A172 (cell line): Measurements from ENCODE around the gene NT5M. TPM values are rescaled to one million over a fixed set of nuclear protein-coding genes. Genes with fewer than 3 reads are reported as not detected.
"Not testable (repeated sequence)": the region's sequence is repeated elsewhere in the genome, so short reads cannot be mapped to it uniquely, and the experiment has no call there.

Experiments
- DNase-seq: peaks from one replicate; pipeline ENCODE4 v3.0.0-alpha.2; 2015; ENCODE audit warnings: low spot score
- total RNA-seq: library from RNA; depleted of rRNA; stranded (reverse); fragments of >200 nt; shearing (Covaris generic); gene quantifications from 2 replicates; pipeline ENCODE4 v1.2.3, GENCODE V29; 2014

Gene NT5M
- total RNA-seq, 1 experiment from 2014 or later: 12.7 TPM

- no peak for DNase-seq
Observed at GRCh38 chr17:17375841-17376240, 72.7 kb downstream of the NT5M start.

DNA sequence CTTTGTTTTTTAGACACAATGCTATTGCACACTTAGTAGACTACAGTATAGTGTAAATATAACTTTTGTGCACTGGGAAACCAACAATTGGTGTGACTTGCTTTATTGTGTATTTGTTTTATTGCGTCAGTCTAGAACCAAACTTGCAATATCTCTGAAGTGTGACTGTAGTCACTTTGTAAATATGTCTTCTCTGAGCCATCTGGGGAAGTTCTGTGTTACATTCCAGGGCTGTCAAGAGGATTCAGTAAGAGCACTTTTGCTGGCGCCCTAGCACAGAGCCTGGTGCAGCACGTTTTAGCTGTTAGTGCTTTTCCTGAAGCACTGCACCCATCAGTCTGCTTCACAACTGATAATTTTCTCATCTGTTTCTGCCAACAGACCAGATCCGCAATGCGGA is 73.2 kb downstream of the NT5M start:
- DNase-seq: no peak

- no peak for DNase-seq
Observed at GRCh38 chr17:17377071-17377967, 74.1 kb downstream of the NT5M start.

- DNase-seq: no peak
Observed at GRCh38 chr17:17379197-17379991, 76.2 kb downstream of the NT5M start.

DNA sequence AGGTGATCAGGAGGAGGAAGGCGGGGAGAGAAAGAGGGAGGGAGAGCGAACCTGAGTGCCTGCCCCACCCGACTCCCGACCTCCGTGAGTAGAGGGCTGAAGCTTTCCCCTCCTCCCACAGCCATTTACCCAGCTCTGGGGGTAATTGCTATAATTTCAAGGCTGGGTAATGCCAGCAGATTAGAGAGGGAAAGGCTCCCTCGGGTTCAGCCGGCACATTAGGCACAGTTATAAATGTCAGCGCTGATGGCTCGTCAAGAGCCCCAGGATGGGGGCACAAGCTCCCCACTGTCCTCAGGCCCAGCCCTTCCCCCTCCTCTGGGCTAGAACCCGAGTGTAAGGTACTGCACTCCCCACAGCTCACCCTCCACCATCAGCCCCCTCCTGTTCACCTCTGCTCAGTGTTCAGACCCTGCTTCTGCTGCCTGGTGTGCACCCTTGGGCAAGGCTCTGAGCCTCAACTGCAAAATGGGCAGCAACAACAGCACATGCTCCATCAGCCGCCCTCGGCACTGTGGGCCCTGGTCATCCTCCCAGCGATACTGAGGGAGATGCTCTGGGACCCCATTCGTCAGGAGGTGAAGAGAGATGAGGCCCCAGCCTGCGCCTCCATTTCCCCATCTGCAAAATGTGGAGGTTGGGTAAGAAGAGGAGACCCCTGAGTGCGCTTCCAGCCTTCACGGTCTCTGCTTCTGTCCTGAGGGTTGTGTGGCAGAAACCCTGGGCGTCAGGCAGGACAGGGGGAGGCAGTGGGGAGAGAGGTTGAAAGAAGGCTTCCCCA is 77.2 kb downstream of the NT5M start:
- no peak for DNase-seq

DNA sequence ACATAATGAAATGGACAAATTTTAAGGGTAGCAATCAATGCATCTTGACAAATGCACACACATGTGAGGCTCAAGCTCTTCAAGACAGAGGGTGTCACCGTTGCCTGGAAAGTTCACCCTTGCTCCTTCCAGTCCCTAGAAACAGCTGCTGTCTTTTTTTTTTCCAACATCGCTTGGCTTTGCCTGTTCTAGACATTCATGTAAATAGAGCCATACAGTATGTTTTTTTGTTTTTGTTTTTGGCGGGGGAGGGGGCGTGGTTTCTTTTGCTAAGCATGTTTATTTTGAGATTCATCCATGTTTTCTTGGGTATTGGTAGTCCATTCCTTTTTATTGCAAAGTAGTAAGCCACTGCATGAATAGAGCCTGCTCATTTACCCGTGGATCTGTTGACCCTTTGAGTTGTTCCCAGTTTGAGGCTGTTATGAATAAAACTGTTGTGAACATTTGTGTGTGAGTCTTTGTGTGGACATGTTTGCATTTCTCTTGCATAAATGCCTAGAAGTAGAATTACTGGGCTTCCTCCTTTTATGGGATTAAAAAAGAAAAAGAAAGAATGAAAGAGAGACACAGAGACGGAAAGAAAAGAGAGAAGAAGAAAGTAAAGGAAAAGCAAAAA is 78.4 kb downstream of the NT5M start:
- no peak for DNase-seq

DNA sequence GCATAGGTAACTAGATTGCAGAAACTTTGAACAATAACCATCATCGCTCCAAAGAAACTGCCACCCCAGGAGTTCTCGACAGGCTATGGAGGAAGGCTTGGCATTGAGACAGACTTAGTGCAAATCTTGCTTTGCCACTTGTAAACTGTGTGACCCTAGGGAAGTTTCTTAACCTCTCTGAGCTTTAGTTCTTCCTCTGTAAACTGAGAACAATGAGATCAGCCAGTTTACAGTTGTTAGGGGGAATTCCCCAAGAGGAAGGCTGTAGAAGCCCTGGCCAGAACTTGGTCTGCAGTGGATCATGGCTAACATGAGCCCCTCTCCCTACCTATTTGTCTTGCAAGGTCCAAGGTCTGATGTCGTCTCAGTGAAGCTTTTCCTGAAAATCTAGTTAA is 78.9 kb downstream of the NT5M start:
- no peak for DNase-seq

GRCh38 chr17:17382971-17383370 is 79.8 kb downstream of the NT5M start:
- no peak for DNase-seq

DNA sequence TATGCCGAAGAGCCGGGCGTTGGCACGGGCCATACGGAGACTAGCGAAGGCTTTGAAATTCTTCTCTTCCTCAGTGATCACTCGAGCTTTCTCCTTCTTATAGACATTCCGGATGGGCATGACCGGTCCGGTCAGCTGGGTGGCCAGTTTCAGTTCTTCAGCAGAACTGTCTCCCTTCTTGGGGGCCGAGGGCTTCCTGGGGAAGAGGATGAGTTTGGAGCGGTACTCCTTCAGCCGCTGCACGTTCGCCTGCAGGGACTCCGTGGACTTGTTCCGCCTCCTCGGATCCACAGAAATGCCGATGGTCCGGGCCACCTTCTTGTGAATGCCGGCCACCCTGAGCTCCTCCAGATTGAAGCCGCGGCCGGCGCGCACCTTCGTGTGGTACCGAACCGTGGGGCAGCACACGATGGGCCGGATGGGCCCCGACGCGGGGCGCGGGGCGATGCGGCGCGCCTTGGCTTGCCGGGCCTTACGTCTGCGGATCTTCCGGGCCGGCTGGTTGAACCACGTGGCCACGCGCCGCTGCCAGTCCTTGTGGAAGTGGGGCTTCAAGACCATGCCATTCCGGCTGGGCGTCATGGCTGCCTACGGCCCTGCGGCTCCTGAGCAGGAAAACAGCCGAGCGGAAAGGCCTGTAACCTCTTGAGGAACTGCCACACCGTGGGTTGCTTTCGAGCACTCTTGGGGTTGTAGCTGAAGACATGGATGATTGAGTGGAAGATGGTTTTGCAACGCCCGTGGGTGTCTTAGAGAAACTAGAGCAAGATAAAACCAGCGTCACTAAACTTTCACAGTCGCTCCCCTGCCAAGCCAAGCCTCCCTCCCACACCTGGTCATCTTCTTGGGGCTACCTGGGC is 80.5 kb downstream of the NT5M start:
- DNase-seq: not testable (repeated sequence)

DNA sequence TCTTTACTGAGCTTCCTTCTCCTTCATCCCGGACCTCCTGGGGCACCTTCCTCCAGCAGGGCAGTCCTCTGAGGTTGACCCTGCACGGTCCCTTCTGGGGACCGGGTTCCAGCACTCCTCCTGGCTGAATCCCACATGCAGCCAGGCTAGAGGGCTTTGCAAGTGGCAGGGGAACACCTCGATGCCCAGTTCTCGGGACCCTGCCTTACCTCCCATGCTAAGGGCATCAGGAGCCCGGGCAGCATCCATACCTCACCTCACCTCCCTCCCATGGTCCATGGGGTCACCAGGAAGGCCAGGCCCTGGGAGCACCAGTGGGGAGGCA is 81.1 kb downstream of the NT5M start:
- no peak for DNase-seq

- no peak for DNase-seq
Observed at GRCh38 chr17:17384961-17385360, 81.8 kb downstream of the NT5M start.

- no peak for DNase-seq
Observed at GRCh38 chr17:17385491-17385890, 82.3 kb downstream of the NT5M start.

GRCh38 chr17:17386094-17386800 is 83.1 kb downstream of the NT5M start:
- no peak for DNase-seq

- DNase-seq: no peak
Observed at GRCh38 chr17:17387017-17387497, 83.9 kb downstream of the NT5M start.

GRCh38 chr17:17387498-17388362 is 84.6 kb downstream of the NT5M start:
- no peak for DNase-seq

- DNase-seq: peak; percentile 14
Observed at GRCh38 chr17:17388657-17389496, 85.7 kb downstream of the NT5M start.

- peak; percentile 42 for DNase-seq
Observed at GRCh38 chr17:17391668-17392370, 88.6 kb downstream of the NT5M start.
